Activated effector memory CD4-positive, alpha-beta T cell treated with Interleukin-2 at 50 U/mL for 16 hours (primary cell): ENCODE data around the gene TTC33.

ENCODE experiments used
- DNase-seq: peaks from one replicate; pipeline ENCODE4 v3.0.0-alpha.2; 2020

Gene TTC33

GRCh38 chr5:40557501-40557900 lies 198.3 kb downstream of the TTC33 start:
- no peak for DNase-seq

GRCh38 chr5:40556811-40557210 lies 198.9 kb downstream of the TTC33 start:
- DNase-seq = no peak

- DNase-seq = no peak
Observed at GRCh38 chr5:40555886-40556285, 199.9 kb downstream of the TTC33 start.

GRCh38 chr5:40554813-40555212 lies 200.9 kb downstream of the TTC33 start:
- DNase-seq = no peak

GRCh38 chr5:40554054-40554453 lies 201.7 kb downstream of the TTC33 start:
- DNase-seq = no peak

GRCh38 chr5:40552981-40553380 lies 202.8 kb downstream of the TTC33 start:
- no peak for DNase-seq

- no peak for DNase-seq
Observed at GRCh38 chr5:40551496-40552491, 204.0 kb downstream of the TTC33 start.

- no peak for DNase-seq
Observed at GRCh38 chr5:40550481-40550880, 205.3 kb downstream of the TTC33 start.

GRCh38 chr5:40549616-40550015 lies 206.1 kb downstream of the TTC33 start:
- DNase-seq = no peak

- DNase-seq = no peak
Observed at GRCh38 chr5:40547994-40548575, 207.7 kb downstream of the TTC33 start.

GRCh38 chr5:40547557-40547956 lies 208.2 kb downstream of the TTC33 start:
- DNase-seq = no peak

- no peak for DNase-seq
Observed at GRCh38 chr5:40540301-40540700, 215.5 kb downstream of the TTC33 start.

- DNase-seq = no peak
Observed at GRCh38 chr5:40524677-40525076, 231.1 kb downstream of the TTC33 start.

GRCh38 chr5:40521925-40522324 lies 233.8 kb downstream of the TTC33 start:
- no peak for DNase-seq

GRCh38 chr5:40521108-40521785 lies 234.5 kb downstream of the TTC33 start:
- DNase-seq = no peak

GRCh38 chr5:40518485-40518917 lies 237.3 kb downstream of the TTC33 start:
- no peak for DNase-seq

- no peak for DNase-seq
Observed at GRCh38 chr5:40515476-40515875, 240.3 kb downstream of the TTC33 start.

GRCh38 chr5:40514976-40515375 lies 240.8 kb downstream of the TTC33 start:
- DNase-seq = no peak

- no peak for DNase-seq
Observed at GRCh38 chr5:40511801-40512200, 244.0 kb downstream of the TTC33 start.

- no peak for DNase-seq
Observed at GRCh38 chr5:40507095-40507494, 248.7 kb downstream of the TTC33 start.

GRCh38 chr5:40505031-40505430 lies 250.7 kb downstream of the TTC33 start:
- DNase-seq = no peak

- no peak for DNase-seq
Observed at GRCh38 chr5:40503439-40503838, 252.3 kb downstream of the TTC33 start.

- no peak for DNase-seq
Observed at GRCh38 chr5:40502736-40503135, 253.0 kb downstream of the TTC33 start.
